ENCODE data around the gene C16orf96.
A peak's percentile ranks its signal among the peaks of the same experiment; 100 is the strongest.

The C16orf96 gene

GRCh38 chr16:4512473-4512872 lies 43.7 kb upstream of the C16orf96 start:
- peak overlapping the region in 2 of 11 experiments; percentile 78 to 85; a peak in 4 of 22 replicates for H3K4me2 ChIP-seq
- peak overlapping the region in 1 of 11 experiments; percentile 35; a peak in 2 of 22 replicates for H3K27ac ChIP-seq
- no peaks in the 10 kb centered on the region for H3K27me3 ChIP-seq
- H3K4me1 ChIP-seq: peaks cover 39 to 68% (median 52%) of the 10 kb centered on the region in 10 experiments
- H3K4me3 ChIP-seq: no peak overlapping the region
- no peaks in the 10 kb centered on the region for H3K9me3 ChIP-seq (replicated peaks in 1 of 11)
- H3K9ac ChIP-seq: peak overlapping the region in 1 of 11 experiments; percentile 43; a peak in 2 of 22 replicates
- H4K20me1 ChIP-seq: peaks cover 5 to 100% (median 56%) of the 10 kb centered on the region in 11 experiments; a peak in 16 of 22 replicates
- peaks cover 55 to 76% (median 66%) of the 10 kb centered on the region in 11 experiments for H3K36me3 ChIP-seq
- TF ChIP-seq Cebpa-rat (IDR thresholded peaks at IDR 0.05): no peak

GRCh38 chr16:4513086-4513860 lies 42.9 kb upstream of the C16orf96 start:
- Histone ChIP-seq H3K4me1 (peaks cover 42 to 76% (median 60%) of the 10 kb centered on the region in 10 experiments), H3K27me3 (no peaks in the 10 kb centered on the region), H4K20me1 (peaks cover 0 to 100% (median 64%) of the 10 kb centered on the region in 11 experiments; a peak in 18 of 22 replicates), H3K27ac (peak overlapping the region in 4 of 11 experiments; percentile 21 to 88 (median 81); a peak in 5 of 22 replicates), H3K36me3 (peaks cover 47 to 70% (median 58%) of the 10 kb centered on the region in 11 experiments), H3K4me2 (peak overlapping the region; percentile 68 to 96 (median 85)), H3K4me3 (no peak overlapping the region; a peak in 1 of 20 replicates), H3K9ac (peak overlapping the region in 7 of 11 experiments; percentile 60 to 74 (median 69); a peak in 7 of 22 replicates), H3K9me3 (replicated peaks in 1 of 11) (no peaks in the 10 kb centered on the region)
- no peak for TF ChIP-seq Cebpa-rat (IDR thresholded peaks at IDR 0.05)

- Histone ChIP-seq H3K4me1 (peaks cover 42 to 77% (median 61%) of the 10 kb centered on the region in 10 experiments), H3K27ac (peak overlapping the region; percentile 18 to 88 (median 71); a peak in 17 of 22 replicates), H3K36me3 (peaks cover 41 to 64% (median 52%) of the 10 kb centered on the region in 11 experiments), H3K4me3 (peak overlapping the region in 4 of 10 experiments; percentile 3 to 46 (median 39); a peak in 3 of 20 replicates), H4K20me1 (peaks cover 0 to 100% (median 65%) of the 10 kb centered on the region in 11 experiments; a peak in 17 of 22 replicates), H3K9ac (peak overlapping the region; percentile 48 to 74 (median 67); a peak in 20 of 22 replicates), H3K4me2 (peak overlapping the region; percentile 68 to 96 (median 85)), H3K27me3 (no peaks in the 10 kb centered on the region), H3K9me3 (replicated peaks in 1 of 11) (no peaks in the 10 kb centered on the region)
- TF ChIP-seq Cebpa-rat (IDR thresholded peaks at IDR 0.05): no peak
These were observed 42.3 kb upstream of the C16orf96 start for GRCh38 chr16:4513881-4514280.

- peaks cover 42 to 82% (median 61%) of the 10 kb centered on the region in 10 experiments for H3K4me1 ChIP-seq
- peak overlapping the region in 7 of 10 experiments; percentile 18 to 46 (median 26); a peak in 9 of 20 replicates for H3K4me3 ChIP-seq
- H3K9me3 ChIP-seq (replicated peaks in 1 of 11): no peaks in the 10 kb centered on the region
- peaks cover 38 to 57% (median 45%) of the 10 kb centered on the region in 11 experiments for H3K36me3 ChIP-seq
- peaks cover 0 to 100% (median 60%) of the 10 kb centered on the region in 11 experiments; a peak in 17 of 22 replicates for H4K20me1 ChIP-seq
- TF ChIP-seq Cebpa-rat (IDR thresholded peaks at IDR 0.05): no peak
- H3K27me3 ChIP-seq: no peaks in the 10 kb centered on the region
- peak overlapping the region; percentile 68 to 96 (median 85) for H3K4me2 ChIP-seq
- H3K27ac ChIP-seq: peak overlapping the region; percentile 18 to 88 (median 71); a peak in 21 of 22 replicates
- peak overlapping the region; percentile 48 to 74 (median 67) for H3K9ac ChIP-seq
These were observed 41.5 kb upstream of the C16orf96 start for GRCh38 chr16:4514606-4515005.

- no peaks in the 10 kb centered on the region for H3K9me3 ChIP-seq (replicated peaks in 1 of 11)
- peaks cover 29 to 46% (median 34%) of the 10 kb centered on the region in 11 experiments for H3K36me3 ChIP-seq
- no peaks in the 10 kb centered on the region for H3K27me3 ChIP-seq
- peaks cover 42 to 84% (median 60%) of the 10 kb centered on the region in 10 experiments for H3K4me1 ChIP-seq
- peak overlapping the region; percentile 0 to 46 (median 26); a peak in 11 of 20 replicates for H3K4me3 ChIP-seq
- TF ChIP-seq Cebpa-rat (IDR thresholded peaks at IDR 0.05): no peak
- H3K9ac ChIP-seq: peak overlapping the region; percentile 40 to 74 (median 60); a peak in 21 of 22 replicates
- H3K27ac ChIP-seq: peak overlapping the region; percentile 18 to 88 (median 71); a peak in 19 of 22 replicates
- H4K20me1 ChIP-seq: peaks cover 0 to 99% (median 48%) of the 10 kb centered on the region in 11 experiments; a peak in 17 of 22 replicates
- peak overlapping the region; percentile 68 to 96 (median 85) for H3K4me2 ChIP-seq
These were observed 40.4 kb upstream of the C16orf96 start for GRCh38 chr16:4515611-4516233.

GRCh38 chr16:4517812-4518680 lies 38.1 kb upstream of the C16orf96 start:
- Histone ChIP-seq H4K20me1 (peaks cover 0 to 95% (median 43%) of the 10 kb centered on the region in 11 experiments; a peak in 16 of 22 replicates), H3K27ac (0 out of 22 replicates have a peak overlapping the region, but pooled peaks of 1 of the 11 experiments have one; percentile 1), H3K4me2 (peak overlapping the region in 5 of 11 experiments; percentile 7 to 96 (median 90); a peak in 3 of 22 replicates), H3K36me3 (peaks cover 11 to 44% (median 16%) of the 10 kb centered on the region in 11 experiments; a peak in 18 of 22 replicates), H3K9me3 (replicated peaks in 1 of 11) (no peaks in the 10 kb centered on the region), H3K4me1 (peaks cover 50 to 77% (median 61%) of the 10 kb centered on the region in 10 experiments), H3K9ac (no peak overlapping the region), H3K4me3 (no peak overlapping the region), H3K27me3 (no peaks in the 10 kb centered on the region)
- no peak for TF ChIP-seq Cebpa-rat (IDR thresholded peaks at IDR 0.05)

- H3K4me2 ChIP-seq: peak overlapping the region in 1 of 11 experiments; percentile 15; a peak in 1 of 22 replicates
- no peaks in the 10 kb centered on the region for H3K9me3 ChIP-seq (replicated peaks in 1 of 11)
- H3K27ac ChIP-seq: peak overlapping the region in 1 of 11 experiments; percentile 2; a peak in 2 of 22 replicates
- H3K27me3 ChIP-seq: no peaks in the 10 kb centered on the region
- H3K9ac ChIP-seq: no peak overlapping the region
- H3K36me3 ChIP-seq: peaks cover 0 to 46% (median 7%) of the 10 kb centered on the region in 11 experiments; a peak in 11 of 22 replicates
- peaks cover 0 to 91% (median 34%) of the 10 kb centered on the region in 11 experiments; a peak in 16 of 22 replicates for H4K20me1 ChIP-seq
- no peak overlapping the region for H3K4me3 ChIP-seq
- peaks cover 45 to 73% (median 56%) of the 10 kb centered on the region in 10 experiments for H3K4me1 ChIP-seq
- TF ChIP-seq Cebpa-rat (IDR thresholded peaks at IDR 0.05): no peak
These were observed 36.7 kb upstream of the C16orf96 start for GRCh38 chr16:4519274-4520058.
